Putamen (tissue), 1 donor: ENCODE data around the gene BOLL.
A peak's percentile ranks its signal among the peaks of the same experiment; 100 is the strongest.
"Not testable (repeated sequence)": the region's sequence is repeated elsewhere in the genome, so short reads cannot be mapped to it uniquely, and the experiment has no call there.

Experiments used
- DNase-seq: peaks from one replicate; pipeline ENCODE4 v3.0.0-alpha.2; 2016; ENCODE audit warnings: low spot score

The BOLL gene

DNA sequence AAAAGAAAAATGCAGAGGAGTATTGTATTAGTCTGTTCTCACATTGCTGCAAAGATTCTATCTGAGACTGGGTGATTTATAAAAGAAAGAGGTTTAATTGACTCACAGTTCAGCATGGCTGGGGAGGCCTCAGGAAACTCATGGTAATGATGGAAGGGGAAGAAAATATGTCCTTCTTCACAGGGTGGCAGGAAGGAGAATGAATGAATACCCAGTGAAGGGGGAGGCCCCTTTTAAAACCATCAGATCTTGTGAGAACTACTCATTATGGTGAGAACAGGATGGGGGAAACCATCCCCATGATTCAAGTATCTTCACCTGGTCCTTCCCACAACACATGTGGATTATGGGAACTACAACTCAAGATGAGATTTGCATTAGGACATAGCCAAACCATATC lies 10.2 kb upstream of the BOLL start:
- DNase-seq = no peak

DNA sequence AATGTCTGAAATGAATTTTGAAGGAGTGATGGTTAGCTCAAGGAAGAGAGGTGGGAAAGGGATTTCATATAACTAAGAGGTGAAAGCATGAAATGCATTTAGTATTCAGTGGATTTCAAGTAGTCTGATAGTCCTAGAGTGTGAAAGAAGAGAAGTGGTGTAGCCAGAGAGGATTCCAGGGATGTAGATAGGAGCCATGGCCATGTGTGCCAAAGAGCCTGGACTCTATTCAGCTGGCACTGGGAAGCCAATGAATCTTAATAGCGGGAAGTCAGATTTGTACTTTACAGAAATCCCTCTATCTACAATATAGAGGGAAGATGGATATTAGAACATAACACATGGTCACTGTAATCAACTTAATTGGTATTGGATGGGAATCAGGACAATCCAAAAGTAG lies 8.3 kb upstream of the BOLL start:
- no peak for DNase-seq

DNA sequence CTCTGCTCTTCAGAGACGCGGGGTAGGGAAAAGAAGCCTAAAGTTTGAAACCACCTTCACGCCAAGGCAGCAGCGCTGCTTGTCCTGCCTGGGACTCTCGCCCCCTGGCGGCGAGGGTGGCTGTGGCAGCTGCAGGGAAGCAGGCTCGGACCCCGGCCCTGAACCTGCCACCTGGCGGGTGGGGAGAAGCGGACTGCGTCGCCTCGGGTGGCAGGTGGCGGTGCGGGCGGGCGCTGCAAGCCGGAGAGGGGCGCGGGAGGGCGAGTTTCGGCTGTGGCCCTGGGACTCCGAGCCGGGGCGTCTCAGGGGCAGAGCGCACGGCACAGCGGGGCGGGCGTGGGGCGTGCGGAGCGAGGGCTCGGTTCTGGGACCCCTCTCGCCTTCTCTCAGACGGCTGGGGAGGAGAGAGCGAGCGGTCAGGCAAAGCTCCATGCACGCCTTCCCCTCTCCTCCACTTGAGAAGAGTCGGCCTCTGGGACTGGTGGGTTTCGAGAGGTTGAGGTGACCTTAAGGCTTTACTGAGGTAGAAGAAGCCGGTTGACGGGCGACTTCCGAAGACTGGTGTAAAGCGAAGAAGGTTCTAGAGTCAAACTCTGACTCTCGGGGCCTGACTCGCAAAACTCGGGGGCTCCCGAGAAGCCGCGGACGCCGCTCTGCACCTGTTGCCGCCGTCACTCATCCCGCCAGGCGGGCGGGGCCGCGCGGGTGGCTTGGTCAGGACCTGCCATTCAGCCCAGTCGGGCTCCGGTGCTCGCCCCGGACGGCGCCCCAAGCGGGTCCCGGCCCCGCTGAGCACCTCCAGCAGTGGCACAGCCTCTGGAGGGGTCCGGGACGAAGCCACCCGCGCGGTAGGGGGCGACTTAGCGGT lies 1.1 kb upstream of the BOLL start:
- no peak for DNase-seq

DNA sequence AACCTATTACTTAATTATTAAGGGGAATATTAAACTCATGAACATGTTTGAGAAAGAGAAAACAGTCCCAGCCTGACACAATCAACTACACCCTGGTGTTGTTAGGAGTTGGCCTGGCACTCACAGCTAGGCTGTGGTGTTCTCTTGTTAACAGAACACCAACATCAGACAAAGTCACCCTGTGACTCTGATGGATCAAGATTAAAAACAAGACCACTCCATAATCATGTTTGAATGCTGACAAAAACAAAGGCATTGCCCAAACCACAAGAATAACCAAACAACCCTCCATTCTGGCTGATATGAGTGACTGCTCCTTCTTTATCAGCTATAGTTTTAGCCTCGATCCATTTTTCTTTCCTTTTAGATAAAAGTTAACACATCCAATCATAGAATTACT lies 3.0 kb downstream of the BOLL start:
- no peak for DNase-seq

DNA sequence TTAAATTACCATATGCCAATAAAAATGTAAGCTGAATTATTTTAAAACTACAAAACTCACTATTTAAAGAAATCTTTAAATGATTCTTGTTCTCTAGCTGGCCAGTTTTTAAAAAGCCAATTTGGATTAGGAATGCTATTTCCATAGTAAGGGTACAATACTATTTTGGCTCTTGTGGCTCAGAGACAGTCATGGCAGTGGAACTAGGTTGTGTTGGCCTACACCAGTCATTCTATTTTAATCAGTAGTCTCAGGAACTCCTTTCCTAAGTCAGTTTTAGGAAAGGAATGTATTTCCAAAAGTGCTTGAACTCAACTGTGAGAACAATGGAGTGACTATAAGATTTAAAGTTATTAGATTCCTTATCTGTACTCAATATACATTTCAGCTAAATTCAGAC lies 5.9 kb downstream of the BOLL start:
- no peak for DNase-seq

DNA sequence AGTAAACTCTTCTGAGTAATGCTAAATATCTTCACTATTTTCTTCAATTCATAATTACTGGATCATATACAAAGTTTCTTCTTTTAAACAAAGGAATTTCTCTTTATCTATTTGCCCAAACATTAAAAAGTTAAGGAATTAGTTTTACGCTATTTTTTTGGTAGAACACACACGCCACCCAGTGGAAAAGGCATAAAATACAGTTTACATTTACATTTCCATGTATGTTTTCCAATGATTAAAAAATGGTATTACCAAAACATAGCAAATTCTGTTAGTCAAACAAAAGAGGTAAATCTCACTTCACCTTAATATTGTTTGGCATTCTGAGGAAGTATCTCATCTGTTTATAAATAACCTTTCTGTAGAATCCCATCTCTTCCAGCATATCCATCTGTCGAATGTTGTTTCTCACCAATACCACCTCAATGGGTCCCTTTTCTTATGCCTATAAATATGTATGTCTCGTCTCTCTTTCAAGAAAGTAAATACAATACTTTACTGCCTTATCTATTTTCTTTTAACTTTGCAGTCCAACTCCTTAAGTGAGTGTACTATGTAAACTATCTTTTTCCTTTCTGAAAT lies 7.2 kb downstream of the BOLL start:
- DNase-seq = peak; percentile 7

DNA sequence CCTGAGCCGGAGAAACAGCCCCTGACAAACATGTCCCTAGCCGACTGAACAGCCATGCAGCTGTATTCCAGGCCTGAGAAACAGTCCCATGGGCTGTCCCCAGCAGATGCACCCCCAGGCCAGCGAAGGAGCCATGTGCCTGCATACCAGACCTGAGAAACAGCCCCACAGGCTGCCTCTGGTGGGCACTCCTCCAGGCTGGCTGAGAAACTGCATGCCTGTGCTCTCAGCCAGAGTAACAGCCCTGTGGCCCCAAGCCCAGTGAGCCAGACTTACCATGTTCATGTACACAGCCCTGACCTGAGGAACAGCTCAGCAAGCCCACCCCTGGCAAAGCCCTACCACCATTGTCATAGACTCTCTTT lies 24.8 kb downstream of the BOLL start:
- no peak for DNase-seq

DNA sequence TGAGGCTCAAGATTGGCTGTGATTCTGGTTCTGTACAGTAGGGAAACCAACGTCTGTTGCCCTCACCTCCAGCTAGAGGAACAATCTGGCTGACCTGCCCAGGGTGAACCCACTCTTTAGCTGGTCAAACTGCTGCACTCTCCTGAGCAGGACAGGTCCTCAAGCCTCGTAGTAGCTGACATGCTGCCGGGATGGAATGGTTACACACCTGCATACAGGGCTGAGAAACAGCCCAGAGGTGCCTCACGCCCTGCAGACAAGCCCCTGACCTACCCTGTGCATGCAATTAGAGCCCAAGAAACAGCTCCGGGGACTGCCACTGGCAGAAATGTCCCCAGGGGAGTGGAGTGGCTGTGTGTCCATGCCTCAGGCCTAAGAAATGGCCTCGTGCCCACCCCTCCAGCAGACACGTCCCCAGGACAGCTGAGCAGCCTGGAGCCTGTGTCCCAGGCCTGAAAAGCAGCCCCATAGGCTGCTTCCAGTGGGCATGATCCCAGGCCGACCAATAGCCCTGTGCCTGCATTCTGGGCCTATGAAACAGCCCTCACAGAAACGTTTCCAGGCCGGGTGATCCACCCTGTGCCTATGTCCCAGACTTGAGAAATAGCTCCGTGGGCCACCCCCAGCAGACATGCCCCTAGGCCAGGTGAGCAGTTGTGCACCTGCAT lies 25.4 kb downstream of the BOLL start:
- DNase-seq = no peak

DNA sequence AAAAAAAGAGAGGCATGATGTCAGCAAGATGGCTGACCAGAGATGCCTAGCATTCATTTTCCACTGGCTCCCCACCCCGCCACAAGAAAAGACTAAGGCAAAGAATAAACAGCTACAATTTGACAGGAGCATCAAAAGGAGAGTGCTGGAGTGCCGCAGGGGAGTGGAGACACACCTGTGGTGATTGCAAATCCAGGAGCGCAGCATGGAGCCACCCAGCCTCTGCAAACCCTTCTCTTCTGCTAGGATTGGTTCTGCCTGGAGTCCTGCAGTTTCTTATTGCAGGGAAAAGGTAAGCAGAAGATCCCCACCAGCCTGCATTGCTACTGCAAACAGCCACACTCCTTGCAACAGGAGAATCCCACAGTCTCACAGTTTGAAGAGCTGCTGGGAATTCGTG lies 26.1 kb downstream of the BOLL start:
- DNase-seq = no peak

DNA sequence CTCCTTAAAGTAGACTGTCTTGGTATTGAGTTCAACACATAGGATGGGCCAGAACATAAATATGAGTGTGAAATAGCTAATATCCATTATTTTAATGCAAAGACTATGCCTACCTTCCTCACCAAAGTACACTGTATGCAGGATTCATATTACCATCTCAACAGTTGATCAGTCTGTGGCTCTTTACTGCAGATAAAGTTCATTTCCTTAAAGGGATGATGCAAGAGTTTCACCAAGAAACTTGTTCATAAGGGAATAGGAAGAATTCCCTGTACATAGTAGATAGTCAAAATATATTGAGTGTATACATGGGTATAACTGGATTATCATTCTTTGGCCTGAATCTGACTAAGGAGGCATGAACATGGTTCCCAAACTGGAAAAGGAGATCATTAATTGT lies 44.9 kb downstream of the BOLL start:
- DNase-seq = no peak

DNA sequence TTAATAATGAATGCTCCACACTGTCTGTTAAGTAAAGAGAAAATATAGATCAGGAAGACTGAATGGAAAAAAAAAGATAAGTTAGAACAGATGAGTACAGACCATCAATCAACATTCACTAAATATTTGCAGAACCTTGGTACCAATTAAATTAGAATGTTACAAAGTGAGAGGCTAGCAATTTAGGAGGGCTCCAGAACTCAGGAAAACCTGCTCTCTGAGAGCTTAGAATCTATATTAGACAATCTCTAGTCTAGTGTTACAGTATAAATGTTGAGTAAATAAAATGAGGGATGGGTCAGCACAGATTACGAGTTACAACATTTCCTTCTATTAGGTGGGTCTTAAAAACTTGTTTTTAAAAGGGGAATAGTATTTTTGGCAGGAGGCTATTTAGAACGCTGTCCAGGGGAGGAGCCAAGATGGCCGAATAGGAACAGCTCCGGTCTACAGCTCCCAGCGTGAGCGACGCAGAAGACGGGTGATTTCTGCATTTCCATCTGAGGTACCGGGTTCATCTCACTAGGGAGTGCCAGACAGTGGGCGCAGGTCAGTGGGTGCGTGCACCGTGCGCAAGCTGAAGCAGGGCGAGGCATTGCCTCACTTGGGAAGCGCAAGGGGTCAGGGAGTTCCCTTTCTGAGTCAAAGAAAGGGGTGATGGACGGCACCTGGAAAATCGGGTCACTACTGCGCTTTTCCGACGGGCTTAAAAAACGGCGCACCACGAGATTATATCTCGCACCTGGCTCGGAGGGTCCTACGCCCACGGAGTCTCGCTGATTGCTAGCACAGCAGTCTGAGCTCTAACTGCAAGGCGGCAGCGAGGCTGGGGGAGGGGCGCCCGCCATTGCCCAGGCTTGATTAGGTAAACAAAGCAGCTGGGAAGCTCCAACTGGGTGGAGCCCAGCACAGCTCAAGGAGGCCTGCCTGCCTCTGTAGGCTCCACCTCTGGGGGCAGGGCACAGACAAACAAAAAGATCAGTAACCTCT lies 56.3 kb downstream of the BOLL start:
- not testable (repeated sequence) for DNase-seq

DNA sequence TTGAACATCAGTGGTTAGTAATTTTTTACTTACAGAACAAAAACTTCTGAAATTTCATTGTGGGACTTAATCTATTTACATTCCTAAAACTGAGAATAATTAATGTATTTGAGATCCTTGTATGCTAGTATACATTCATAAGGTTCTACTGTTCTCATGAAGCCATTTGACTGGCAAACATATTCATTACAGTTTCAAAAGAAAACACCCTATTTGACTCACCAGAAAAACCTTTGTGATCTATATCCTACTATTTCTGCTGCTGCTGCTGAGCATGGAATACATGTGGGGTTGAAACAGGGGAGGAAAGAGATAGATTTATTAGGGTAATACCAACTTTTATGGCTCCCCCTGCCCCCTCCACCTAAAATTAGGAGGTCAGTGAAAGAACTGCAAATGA lies 58.1 kb downstream of the BOLL start:
- DNase-seq = no peak

DNA sequence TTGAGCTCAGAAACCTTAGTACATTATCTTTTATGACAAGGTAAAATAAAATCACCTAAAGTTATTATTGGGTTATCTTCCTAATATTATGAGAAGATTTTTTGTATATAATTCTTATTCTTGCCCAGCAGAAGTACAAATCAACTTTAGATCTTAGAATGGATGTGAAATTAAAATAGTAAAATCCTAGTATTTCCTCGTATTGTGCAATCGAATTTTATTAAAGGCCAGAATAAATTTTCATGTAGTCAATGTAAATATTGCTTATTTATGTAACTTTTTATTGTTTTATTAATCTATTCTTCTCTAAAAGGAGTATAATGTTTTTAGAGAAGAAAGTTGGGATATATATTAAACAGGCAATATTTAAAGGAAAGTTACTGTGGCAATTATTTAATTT lies 67.3 kb downstream of the BOLL start:
- no peak for DNase-seq

DNA sequence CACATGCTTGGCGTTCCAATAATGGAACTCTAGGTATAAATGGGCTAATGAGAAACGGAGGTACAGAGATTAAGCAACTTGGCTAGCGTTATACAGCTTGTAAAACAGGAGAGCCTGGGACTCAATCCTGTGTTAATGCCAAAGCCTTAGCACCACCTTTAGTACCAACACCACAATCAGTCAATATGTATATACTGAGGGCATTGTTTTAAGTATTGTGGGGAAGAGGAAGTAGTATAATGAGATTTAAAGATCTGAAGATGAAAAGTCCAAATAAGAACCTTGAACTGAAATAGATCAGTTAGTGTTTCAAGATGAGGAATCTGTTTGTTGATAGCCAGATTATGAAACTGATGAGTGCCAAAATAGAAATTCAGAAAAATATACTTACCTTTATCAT lies 71.8 kb downstream of the BOLL start:
- no peak for DNase-seq

DNA sequence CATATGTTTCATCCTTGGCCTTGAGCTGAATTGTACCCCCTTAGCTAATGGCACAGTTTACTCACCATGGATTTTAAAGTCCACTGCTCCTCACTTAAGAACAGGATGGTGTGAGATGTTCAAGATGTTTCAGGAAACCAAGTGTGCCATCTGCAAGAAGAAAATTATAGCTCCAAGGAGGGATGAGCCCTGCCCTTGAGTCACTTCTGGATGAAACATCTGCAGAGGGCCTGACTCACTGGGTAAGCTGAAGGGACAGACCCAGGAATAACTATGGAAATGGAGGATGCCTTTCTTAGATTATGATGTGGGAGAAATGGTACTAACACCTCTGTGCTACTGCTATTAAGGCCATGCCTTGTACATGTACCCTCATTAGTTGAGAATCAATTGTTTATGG lies 73.5 kb downstream of the BOLL start:
- no peak for DNase-seq

DNA sequence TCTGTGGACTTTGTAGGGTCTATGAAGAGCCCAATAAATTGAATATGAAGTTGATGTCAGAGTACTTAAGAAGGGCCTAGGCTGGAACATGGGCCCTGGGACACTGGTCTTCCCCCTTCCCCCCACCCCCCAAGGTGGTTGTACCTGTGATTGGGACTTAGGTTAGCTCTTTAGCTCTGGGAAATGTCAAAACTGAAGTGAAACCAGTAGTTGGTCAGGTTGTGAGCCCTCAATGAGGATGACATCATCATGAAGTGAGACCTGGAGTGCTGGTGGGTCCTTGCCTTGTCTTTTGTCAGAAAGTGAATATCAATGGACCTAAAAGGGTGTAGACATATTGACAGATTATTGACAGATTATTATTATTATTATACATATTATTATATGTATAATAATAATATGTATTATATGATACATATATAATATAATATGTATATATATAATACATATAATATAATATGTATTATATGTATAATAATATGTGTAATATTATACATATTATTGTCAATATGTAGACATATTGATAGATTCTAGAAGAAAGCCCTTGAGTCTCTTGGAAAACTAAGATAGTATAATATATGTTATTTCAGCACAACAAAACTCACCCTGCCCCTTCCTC lies 74.6 kb downstream of the BOLL start:
- DNase-seq = no peak

DNA sequence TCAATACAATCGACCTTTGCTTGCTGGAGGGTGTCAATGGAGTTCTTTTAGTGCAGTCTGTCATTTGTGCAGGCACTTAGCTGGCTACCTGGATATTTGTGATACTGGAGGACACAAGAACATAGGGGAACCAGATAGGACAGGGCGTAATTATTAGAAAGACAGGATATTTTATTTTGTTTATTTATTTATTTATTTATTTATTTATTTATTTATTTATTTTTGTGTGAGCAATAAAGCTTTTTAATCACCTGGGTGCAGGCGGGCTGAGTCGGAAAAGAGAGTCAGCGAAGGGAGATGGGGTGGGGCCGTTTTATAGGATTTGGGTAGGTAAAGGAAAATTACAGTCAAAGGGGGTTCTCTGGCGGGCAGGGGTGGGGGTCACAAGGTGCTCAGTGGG lies 76.0 kb downstream of the BOLL start:
- DNase-seq = not testable (repeated sequence)

DNA sequence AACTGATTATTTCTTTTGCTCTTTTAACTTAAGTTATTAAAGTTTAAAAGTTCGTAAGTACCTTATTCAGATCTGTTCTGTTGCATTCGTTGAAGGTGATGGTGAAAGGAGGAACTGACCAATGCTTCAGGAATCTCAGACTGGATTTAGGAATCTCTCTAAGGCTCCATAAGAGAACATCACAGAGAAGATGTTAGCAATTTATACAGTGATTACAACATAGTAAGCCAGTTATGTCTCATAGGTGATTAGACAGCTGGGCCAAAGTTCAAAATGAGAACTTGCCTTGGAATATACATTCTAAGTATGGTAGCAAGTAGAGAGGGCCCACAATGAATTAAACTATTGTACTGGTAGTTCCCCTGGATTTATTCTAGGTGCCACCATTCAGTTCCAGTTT lies 76.8 kb downstream of the BOLL start:
- DNase-seq = no peak

DNA sequence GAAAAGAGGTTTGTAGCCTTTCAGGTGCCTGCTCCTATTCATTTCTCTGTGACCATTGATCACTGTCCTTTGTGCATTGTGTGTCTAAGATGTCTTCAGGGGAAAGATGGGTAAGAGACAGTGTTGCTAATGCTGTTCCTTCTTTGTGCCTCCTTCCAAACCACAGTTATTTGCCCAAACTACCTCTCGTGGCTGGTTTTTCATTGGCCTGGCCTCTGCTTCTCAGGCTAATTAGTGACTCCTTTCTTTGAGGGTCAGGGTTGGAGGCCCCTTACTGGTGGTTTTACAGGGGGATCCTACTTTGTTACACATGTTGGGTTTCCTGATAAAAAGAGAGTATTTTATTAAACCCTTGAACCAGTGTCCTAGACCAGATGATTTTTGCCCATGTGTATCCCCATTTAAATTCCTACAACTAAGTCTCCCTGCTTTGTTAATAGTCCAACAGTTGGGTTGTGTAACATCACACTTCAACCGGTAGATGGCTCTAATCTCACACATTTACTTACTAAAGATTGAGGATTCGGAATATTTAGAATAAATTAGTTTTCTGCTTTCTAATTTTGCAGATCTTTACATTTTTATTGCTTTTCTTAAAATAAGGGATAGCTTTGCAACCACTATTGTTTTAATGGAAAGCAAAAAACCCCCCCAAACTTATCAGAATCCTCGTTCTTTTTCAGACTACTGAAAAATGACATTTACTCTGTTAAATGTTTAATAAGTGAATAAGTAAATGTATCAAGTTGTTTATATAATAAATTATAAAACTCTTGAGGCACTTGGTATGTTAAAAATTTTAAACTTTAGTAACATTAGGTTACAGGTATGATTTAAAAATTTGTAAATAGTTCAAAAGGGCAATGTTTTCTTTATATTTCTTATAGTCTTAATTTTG lies 77.6 kb downstream of the BOLL start:
- peak; percentile 58 for DNase-seq

DNA sequence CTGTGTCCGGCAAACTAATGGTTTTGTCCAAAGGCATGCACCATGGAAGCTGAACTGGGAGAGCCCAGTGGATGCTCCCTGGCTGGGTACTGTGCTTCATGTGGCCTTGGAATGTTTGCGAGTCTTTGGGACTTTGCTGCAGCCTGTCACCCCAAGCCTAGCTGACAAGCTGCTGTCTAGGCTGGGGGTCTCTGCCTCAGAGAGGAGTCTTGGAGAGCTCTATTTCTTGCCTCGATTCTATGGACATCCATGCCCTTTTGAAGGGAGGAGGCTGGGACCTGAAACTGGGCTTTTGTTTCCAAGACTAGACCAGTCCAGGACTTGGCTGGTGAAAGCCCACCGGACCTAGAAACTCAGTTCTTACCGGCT lies 78.3 kb downstream of the BOLL start:
- no peak for DNase-seq
